ENCODE data around the gene ELMO3.

Gene ELMO3

DNA sequence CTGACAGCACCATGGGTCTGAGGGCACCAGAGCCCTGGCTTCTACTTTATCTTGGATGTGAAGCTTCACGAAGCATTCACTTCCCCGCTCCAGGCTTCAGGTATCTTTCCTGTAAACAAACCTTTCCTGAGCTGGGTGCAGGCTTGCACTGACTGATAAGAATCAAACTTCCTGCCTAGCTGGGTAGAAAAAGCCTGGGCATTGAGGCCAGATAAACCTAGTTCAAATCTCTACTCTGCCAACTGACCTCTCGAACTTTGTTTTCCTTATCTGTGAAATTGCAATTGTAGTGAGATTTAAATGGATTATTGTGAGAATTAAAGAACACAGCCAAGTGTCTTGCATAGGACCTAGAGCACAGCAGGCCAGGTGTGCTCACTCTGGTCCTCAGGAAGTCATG is 25.1 kb downstream of the ELMO3 start:
- DNase-seq (ENCODE audit: low read depth in 2 of 2), result no peak

DNA sequence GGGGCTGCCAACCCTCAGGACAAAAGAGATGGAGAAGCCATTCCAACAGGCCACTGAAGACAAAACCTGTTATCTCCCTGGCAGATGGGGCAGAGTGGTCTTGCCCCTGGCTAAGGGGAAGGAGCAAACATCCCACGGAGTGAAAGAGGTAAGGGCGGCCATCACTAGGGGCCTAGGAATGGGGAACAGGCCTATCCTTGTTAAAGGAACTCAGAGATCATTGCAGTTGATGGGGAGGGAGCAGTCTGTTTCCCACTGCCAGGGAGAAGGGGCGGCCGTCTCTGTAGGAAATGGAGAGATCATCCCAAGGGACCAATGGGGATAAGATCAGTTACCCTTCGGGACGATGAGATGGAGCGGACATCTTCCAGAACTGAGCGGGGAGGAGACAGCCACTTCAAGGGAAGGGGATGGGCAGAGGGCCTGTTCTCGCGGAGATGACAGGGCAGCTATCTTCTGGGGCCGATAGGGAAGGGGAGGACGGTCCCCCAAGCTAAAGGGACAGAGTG is 27.4 kb downstream of the ELMO3 start:
- DNase-seq (ENCODE audit: low read depth in 2 of 2), result no peak

DNA sequence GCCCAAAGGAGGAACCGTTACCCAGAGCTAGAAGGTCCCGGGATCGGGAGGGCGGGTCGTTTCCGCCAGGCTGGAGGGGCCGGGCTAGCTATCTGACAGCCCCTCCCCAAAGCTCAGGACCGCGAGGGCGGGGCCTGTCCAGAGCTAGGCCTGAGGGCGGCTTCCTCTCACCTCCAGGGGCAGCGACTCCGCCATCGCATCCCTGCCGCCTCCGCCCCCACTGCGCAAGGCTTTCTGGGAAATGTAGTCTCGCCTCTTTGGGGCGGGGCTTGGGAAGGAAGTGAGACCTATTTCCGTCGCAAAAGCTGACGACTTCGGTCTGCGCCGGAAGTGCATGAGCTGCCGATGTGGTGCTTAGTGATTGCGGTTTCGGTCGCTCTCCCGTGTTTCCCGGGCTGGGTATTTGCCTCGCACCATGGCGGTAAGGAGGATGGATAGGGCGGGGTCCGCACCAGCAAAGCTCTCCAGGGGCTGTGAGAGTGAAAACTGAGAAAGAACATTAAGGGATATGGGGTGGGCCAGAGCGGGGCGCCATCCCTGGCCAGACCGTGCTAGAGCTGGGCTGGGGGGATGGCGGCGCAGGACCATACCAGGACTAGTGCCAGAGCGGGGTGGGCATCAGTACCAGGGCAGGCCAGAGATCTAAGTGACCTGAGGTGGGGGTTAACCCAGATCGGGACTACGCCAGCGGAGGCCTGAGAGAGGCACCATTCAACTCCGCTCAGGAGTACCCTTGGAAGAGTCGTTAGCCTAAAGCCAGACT is 28.1 kb downstream of the ELMO3 start, which contains the start of gene TMEM208:
TMEM208 (plus strand) TSS at position 327 of the 763 bp plus-strand sequence; CDS start at position 416, 89 bp downstream.
- DNase-seq (ENCODE audit: low read depth in 2 of 2), result peak; percentile 96

DNA sequence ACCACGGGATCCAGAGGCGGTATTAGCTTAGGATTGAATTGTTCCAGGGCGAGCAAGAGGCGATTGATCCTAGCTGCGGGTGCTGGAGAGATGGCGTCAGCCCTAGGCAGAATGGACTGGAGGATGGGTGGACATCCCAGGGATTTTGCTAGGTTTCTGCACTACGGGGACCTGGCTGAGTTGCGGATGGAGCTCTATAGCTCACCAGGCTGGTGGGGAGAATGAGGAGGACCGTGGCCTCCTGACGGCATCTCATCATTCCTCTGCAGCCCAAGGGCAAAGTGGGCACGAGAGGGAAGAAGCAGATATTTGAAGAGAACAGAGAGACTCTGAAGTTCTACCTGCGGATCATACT is 28.6 kb downstream of the ELMO3 start:
- no peak for DNase-seq (ENCODE audit: low read depth in 2 of 2)

DNA sequence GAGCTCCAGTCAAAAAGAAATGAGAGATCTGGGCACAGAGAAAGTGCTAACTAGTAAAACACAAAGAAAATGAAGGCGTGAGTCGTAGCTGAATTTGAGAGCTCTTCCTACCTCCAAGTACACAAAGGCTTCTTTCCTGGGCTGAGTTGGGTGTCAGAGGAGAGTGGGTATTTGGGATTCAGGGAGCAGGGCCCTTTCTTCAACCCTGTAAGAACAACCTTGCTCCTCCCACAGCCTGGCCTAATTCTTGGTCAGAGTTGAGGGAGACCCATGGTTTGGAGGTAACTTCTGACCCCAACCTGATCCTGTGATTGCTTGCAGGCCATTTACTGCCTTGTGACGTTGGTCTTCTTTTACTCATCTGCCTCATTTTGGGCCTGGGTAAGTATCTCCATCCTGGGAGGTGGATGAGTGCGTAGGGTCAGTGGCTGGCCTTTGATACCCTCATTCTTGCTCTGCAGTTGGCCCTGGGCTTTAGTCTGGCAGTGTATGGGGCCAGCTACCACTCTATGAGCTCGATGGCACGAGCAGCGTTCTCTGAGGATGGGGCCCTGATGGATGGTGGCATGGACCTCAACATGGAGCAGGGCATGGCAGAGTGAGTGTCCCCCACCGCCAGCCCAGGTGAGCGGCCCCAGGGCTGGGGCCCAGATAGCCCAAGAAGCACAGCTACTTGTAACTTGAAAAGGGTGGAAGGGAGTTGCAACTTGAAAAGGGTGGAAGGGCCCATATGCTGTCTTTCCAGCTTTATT is 29.3 kb downstream of the ELMO3 start:
- DNase-seq (ENCODE audit: low read depth in 2 of 2), result no peak

DNA sequence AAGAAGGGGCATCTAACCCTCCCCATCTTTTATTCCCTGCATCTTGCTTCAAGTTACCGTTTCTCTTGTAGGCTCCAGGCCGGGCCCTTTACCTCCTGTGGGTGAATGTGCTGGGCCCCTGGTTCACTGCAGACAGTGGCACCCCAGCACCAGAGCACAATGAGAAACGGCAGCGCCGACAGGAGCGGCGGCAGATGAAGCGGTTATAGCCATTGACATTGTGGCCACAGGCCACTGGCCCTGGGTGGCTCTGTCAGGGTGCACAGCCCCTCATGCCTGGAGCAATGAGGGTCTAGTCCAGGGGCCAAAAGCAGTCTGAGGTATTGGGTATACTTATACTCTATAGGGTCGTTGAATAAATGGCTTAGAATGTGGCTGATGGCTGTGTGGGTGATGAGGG is 30.0 kb downstream of the ELMO3 start:
- no peak for DNase-seq (ENCODE audit: low read depth in 2 of 2)

DNA sequence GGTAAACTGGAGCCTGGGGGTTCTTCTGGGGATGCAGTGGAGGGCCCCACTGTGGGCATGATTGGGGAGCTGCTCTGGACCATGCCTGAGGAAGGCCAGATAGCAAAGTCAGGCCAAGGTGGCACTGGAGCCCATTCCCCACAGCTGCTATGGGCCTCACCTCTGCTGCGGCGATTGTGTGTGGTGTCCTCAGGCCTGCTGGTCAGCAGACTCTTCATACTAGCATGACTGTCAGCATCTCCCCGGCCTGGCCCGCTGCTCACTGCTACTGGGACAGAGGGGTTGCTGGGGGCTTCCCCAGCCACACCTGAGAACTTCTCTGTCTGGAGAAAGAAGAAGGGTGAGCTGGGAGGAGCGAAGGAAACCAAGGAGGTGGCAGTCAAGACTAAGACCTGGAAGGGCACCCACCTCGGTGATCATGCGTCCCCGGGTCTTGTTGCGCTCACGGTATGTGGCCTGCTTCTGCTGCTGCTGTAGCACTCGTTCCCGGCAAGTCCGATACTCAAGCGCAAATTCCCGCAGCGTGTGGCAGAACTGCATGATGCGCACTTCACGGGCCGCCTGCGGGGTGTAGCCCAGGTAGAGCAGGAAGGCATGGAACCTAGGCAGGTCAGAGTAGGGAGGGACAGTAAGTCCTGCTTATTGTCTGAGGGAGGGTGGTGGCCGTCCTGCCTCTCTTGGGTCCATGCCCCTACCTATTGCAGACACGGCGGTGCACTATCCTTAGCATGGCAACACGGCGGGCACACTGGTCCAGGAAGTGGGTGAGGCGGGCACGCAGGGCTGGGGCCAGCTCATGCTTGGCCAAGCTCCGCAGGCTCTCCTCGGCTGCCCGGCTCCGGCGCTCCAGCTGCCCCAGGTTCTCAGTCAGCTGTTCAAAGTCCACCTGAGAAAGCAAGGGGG is 31.2 kb downstream of the ELMO3 start:
- no peak for DNase-seq (ENCODE audit: low read depth in 2 of 2)

DNA sequence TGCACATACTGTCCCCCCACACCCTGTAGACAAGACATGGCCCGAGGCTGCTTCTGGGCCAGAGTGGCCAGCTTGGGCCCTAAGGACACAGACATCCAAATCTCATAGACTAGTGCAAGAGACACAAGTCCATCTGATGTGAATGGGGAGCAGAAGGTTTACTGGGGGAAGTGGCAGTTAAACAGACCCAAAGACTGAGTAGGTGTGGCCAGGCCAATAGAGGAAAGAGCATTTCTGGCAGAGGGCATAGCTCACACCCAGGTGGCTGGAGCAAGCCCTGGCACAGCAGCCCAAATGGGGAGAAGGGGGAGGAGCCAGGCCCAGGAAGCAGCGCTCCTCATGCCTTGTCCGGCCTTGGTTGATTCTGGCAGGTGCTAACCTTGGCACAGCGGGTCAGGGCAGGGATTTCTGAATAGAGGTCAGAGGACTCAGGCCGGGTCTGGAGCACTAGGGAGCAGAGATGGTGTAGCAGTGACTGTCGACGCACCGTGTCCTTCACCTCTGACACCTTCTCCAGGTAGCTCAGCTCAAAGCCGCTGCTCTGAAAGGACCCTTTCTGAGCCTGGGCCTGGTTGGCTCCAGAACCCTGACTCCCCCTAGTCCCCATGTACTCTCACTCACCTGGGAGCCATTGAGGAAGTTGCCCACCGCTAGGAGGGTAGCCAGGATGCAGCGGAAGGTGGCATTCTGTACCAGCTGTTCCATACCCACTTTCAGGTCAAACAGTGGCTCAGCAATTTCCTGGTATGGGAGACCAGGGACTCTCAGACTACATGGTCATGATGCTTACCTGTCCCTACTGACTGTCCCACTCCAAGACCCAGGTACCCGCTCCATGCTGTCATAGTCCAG is 32.1 kb downstream of the ELMO3 start:
- no peak for DNase-seq (ENCODE audit: low read depth in 2 of 2)

DNA sequence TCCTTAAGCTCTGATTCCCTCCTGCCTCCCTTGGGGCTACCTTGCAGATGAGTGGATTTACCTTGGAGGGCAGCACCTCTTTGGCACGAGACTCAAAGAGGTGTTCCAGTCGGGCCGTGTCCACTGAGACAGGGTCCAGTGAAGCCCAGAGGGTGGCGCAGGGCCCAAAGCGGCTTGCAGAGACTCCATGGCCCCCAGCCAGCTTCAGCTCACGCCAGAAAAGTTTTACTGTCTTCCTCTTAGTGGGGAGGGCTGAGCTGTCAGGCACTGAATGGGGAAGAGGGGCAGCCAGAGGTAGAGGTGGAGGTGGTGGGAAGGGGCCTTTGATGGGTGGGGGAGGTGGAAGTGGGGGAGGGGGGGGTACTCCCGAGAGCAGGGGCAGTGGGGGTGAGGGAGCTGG is 34.7 kb downstream of the ELMO3 start:
- no peak for DNase-seq (ENCODE audit: low read depth in 2 of 2)

DNA sequence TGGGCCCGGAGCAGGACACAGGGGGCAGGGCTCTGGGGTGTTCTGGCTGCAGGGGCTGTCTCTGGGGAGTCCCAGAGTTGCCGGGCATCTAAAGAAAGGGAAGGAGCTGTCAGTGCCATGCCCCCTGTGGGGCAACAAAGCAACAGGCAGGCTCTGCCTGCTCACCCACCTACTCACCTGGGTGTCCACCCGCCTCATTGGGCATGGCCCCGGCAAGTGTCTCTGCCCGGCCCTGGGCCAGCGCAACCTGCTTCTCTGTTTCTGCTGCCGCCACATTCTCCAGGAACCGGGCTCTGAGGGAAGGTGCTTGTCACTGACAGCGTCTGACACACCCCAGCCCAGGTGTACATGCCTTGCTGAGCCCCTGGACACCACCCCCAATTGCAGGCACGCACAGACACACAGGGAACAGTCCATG is 35.3 kb downstream of the ELMO3 start:
- DNase-seq (ENCODE audit: low read depth in 2 of 2), result no peak

DNA sequence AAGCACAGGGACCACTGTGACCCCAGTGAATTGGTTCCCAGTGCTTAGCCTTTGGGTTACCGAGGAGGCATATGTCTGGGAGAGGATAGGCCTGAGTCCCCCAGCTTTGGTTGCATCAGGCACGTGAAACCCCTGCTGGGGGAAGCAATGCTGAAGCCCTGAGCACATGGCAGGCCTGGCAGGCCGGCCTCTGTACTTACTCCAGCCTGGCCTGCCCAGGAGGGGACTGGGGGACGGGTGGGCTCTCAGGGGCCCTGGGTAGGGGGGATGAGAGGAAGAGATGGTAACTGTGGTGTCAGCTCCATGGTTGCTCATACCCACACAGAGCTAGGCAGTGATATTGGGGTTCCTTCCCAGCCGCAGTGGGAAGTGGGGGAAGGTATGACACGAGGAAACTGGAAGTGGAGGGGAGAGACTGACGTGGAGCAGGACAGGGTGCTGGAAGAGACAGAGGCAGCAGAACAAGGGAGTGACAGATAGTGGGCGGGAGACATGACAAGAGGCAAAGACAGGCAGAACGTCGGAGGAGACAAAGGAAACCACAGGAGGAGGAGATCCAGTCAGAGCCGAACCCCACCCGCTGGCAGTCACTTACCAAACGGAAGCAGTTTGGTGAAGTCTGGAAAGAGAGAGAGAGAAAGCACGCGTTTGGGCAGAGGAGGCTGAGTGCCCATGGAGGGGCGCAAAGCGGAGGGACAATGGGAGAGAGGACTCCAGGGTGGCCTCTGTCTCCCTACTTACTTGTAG is 37.1 kb downstream of the ELMO3 start:
- DNase-seq (ENCODE audit: low read depth in 2 of 2), result no peak

DNA sequence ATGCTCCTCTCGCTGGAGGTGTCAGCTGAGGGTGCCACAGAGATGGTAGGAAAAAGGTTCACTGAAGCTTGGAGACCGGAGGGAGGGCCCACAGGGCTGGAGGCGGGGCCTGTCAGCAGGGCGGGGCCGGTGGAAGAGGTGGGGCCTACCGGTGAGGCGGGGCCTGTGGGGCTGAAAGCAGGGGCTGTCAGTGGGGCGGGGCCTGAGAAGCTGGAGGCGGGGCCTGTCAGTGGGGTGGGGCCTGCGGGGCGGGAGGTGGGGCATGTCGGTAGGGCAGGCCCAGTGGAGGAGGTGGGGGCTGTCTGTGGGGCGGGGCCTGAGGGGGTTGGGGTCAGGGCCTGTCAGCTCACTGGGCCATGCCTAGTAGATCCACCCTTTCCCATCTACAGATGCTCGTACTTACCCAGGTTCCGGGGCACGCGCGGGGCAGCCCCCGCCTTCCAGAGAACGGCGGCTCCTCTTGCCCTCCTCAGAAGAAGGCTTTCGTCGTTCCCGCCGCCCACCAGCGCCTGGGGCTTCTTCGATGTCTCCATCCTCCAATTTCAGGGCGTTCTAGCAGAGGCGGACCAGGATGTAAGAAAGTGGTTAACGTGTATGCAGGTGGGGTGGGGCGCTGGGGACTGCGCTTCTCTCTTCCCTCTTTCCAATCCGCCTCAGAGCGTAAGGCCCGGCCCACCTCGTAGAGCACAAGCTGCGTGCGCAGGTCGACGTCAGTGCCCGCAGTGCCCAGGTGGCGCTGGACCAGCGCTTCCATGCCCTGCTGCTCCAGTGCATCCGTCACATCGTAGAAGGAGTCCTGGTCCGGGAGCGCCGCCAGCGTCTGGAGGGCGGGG is 37.8 kb downstream of the ELMO3 start:
- DNase-seq (ENCODE audit: low read depth in 2 of 2), result peak; percentile 38 to 41

DNA sequence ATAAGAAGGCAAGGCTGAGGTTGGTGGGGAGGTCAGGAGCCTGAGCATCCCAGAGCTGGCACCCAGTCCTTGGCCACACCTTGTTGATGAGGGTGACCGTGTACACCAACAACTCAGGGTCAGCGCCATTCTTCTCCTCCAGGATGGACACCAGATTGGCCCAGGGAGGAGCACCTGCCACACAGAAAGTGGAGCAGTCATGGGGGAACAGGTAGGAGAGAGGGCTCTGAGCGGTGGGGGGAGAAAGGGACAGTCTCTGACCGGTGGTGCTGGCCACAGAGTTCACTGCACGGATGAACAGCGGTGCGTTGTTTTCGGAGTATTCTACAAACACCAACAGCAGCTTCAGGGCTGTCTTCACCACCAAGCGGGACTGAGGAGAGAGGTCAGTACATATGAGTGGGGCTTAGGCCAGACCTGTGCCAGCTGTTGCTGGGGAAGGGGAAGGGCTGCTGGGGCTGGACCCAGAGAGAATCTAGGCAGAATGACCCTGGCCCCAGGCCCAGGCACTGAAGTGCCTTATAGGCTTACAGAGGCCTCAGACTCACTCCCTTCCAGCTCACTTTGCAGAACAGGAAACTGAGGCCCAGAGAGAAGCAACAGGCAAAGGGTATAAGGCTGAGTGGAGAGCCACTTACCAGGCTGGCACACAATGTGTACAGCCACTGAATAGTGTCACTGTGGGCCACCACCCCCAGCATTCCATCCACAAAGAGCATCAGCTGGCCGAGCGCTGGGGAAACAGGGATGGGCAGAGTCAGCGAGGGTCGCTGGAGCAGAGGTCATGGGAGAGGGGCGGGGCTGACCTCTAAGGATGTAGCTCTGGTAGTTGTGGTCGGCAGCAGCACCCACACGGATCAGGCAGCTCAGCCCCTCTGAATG is 38.7 kb downstream of the ELMO3 start:
- DNase-seq (ENCODE audit: low read depth in 2 of 2), result no peak

DNA sequence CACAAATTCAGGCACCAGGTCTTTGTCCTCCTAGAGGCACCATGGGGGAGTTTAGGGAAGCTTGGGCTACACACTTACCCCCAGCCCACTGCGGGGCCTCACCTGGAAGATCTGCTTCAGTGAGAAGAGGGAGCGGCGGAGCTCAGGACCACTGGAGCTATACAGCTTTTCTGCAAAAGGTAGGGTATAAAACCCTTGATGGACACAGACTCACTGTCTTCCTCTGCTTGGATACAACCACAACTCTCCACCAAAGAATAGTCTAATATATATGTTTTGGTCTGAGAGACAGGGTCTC is 39.3 kb downstream of the ELMO3 start:
- no peak for DNase-seq (ENCODE audit: low read depth in 2 of 2)

DNA sequence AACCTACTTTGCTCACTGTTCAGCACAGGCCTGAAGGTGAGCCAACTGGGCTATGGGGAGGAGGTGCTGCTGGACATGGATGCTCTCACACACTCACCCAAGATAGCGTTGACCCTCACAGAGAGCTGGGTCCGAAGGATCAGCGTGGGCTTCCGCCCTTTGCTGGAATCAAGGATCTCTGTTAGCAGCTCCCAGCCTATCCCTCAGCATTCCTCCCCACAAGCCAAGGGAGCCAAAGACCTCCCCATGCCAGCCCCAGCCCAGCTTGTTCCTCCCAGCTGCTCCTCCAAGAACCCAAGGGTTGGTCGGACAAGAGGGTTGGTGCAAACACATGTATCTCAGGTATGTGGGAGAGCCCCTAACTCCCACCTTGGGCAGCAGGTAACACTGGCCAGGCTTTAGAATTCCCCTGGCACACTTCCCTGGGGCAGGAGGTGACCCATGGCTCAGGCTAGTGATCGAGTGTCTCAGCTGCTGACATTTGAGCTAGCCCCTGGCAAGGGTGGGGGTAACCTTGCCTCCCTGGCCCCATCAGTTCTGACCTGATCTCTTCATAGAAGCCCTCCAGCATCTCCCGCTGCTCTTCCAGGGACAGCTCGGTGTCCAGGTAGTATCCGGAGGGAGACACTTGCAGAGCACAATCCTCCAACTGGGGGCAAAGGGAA is 40.0 kb downstream of the ELMO3 start:
- DNase-seq (ENCODE audit: low read depth in 2 of 2), result no peak

DNA sequence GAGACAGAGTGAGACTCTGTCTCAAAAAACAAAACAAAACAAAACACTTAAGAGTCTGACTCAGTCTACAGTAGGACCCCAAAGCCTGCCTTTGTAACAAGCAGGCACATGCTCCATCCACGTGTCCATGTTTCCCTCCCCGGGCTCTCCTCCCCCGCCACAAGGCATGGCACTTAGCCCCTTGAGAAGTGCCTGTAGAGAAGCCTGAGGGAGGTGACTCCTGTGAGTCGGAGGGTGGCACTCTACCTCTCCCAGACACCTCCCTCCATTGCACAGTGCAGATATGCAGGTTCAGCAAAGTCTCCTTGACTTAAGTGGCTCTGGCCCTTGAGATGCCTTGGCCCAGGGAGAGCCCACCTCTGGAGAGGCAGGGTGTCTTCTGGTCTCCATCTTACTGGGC is 41.6 kb downstream of the ELMO3 start:
- no peak for DNase-seq (ENCODE audit: low read depth in 2 of 2)

DNA sequence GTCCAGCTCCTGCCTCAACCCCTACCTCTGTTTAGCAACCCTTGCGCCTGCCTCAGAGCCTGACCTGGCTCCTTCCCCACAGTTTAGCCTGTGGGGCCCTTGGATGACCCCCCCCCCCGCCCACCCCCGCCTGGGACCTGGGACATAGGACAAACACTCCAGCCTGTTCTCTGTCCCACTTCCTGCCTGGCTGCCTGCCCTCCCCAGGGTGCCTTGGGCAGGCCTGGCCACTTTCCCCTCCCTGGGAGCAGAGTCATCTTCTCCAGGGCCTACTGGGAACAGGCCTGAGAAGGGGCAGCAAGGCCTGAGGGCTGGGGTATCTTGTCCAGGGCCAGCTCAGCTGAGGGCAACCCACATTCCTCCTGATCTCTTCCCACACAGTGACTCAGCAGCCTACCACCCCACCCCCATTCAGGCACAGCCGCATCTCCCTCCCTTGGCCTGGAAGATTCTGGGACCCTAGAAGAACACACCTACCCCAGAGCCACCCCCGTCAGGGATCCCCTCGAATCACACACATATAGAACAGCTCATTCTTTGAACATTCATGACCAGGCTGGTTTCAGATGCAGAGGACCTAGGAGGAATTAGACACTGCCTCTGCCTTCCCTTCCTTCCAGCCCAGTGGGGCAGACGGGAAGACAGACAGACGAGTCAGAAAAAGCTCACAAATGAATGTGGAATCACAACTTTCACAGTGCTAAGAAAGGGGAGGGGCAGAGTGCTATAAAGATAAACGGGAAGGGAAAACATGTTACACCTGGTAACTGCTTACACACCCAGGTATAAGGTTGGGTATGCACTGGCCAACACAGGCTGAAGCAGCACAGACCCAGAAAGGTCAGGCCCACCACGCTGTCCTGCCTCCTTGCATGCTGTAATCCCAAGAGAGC is 42.3 kb downstream of the ELMO3 start:
- no peak for DNase-seq (ENCODE audit: low read depth in 2 of 2)

Data from stimulated activated CD8-positive, alpha-beta memory T cell treated with anti-CD3 and anti-CD28 coated beads, Interleukin-7, amount 100 ng/mL, for 4 hours (primary cell).